ENCODE data around the gene DHFR. TPM values are rescaled to one million over a fixed set of nuclear protein-coding genes. Genes with fewer than 3 reads are reported as not detected.

The DHFR gene
- total and polyA plus RNA-seq, 9 of the 15 experiments (the other 6 are each of a cell fraction or from before 2014, with no cell fraction given) = 45.6 to 176 (median 97.7) TPM

DNA sequence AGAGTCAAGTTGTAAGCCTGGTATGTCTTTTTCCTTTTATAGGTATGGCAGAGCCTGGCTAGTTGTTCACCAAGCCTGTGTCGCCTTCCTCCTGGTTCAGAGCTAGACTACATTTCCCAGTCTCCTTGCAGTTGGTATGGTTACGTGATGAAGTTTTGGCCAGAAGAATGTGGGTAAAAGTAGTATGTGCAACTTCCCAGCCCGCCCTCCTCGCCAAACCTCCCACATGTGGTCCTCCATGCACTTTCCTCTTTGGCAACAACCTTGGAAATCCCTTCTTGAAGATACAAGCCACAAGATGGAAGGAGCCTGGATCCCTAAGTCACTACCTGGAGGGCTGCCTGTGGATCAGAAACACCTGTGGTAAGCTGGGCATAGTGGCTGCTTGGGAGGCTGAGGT, 36.3 kb downstream of the DHFR start:
- Histone ChIP-seq H3K9ac (ENCODE audit: insufficient read depth in 1 of 2, low read depth in 2 of 2, low read length in 2 of 2) (no peak overlapping the region), H3K9me1 (ENCODE audit: control insufficient read depth, insufficient read depth, low read length) (no peaks in the 10 kb centered on the region), H2AFZ (ENCODE audit: low read depth, low read length) (no peak overlapping the region), H3K79me2 (ENCODE audit: control insufficient read depth, insufficient read depth, low read length) (no peaks in the 10 kb centered on the region), H3K27ac (ENCODE audit: extremely low read depth, low read depth, low read length) (no peak overlapping the region), H3K4me3 (no peak overlapping the region), H3K27me3 (ENCODE audit: control insufficient read depth in 2 of 2, insufficient read depth in 2 of 2, low read length in 2 of 2) (no peaks in the 10 kb centered on the region), H3K36me3 (ENCODE audit: control insufficient read depth, insufficient read depth, low read length) (no peaks in the 10 kb centered on the region), H3K4me1 (replicated peaks in 1 of 2; ENCODE audit: control insufficient read depth in 2 of 2, insufficient read depth in 2 of 2, low read length in 2 of 2) (no peaks in the 10 kb centered on the region), H4K20me1 (replicated peaks; ENCODE audit: control insufficient read depth, insufficient read depth, low read length) (no peaks in the 10 kb centered on the region), H3K4me2 (ENCODE audit: insufficient read depth, low read length) (no peak overlapping the region), H3K9me3 (replicated peaks; ENCODE audit: control insufficient read depth, insufficient read depth, low read depth, low read length) (no peaks in the 10 kb centered on the region)
- CTCF ChIA-PET (ENCODE audit: low intra/inter-chr PET ratio) = no interaction called here
- no peak for TF ChIP-seq MTA1 (IDR thresholded peaks at IDR 0.05; ENCODE audit: borderline replicate concordance)
- TF ChIP-seq ZNF785 (CRISPR knock-in tag; IDR thresholded peaks at IDR 0.05) = no peak
- TF ChIP-seq PHF21A (IDR thresholded peaks at IDR 0.05; ENCODE audit: borderline replicate concordance, low read depth) = no peak
- TF ChIP-seq CHD2 (IDR thresholded peaks at IDR 0.05; ENCODE audit: low read depth, low read length) = no peak
- TF ChIP-seq BACH1 (tag; IDR thresholded peaks at IDR 0.05) = no peak
- TF ChIP-seq, protein P1, sequence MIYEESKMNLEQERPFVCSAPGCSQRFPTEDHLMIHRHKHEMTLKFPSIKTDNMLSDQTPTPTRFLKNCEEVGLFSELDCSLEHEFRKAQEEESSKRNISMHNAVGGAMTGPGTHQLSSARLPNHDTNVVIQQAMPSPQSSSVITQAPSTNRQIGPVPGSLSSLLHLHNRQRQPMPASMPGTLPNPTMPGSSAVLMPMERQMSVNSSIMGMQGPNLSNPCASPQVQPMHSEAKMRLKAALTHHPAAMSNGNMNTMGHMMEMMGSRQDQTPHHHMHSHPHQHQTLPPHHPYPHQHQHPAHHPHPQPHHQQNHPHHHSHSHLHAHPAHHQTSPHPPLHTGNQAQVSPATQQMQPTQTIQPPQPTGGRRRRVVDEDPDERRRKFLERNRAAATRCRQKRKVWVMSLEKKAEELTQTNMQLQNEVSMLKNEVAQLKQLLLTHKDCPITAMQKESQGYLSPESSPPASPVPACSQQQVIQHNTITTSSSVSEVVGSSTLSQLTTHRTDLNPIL (CRISPR knock-in tag; IDR thresholded peaks at IDR 0.05) = no peak
- no TSS peak for BruUV-seq (replicated peaks)
- in situ Hi-C loops (cut with MboI) = no loop called here
- 77% methylated on average over 3 of the region's 4 CpGs for WGBS (ENCODE audit: insufficient coverage, low coverage, missing lambda C conversion rate)
- ATAC-seq (no peak), FAIRE-seq (no peak), DNase-seq (ENCODE audit: extremely low read depth in 1 of 4, low spot score in 3 of 4) (no peak)
- POLR2A ChIA-PET = interaction anchor here (0.7 to 1.0 kb wide), 2 partner anchors 11 to 12 kb away, joined by 3 read pairs; no protein-coding TSS in a partner anchor
- intact Hi-C loops (cut with micrococcal nuclease) = no loop called here
